ENCODE data around the gene KRT2.

DNA sequence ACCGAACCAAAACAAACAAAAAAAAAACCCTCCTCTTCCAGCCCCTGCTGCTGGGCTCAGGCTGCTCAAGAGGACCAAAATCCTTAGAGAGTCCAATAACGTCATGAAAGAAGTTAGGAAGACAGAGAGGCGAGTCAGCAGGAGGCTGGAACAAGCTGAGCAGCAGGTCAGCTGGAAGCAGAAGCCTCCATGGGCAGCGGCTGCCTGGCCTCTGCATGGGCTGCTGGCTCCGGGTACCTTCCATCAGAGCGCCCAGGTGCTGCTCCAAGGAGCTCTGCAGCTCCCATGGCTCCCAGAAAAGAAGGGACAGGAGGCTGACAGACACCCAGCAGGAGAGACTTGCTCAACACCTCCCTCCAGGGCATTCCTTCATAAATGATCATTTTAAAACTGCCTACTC lies 3.2 kb upstream of the KRT2 start:
- TF ChIP-seq CREB1 (IDR thresholded peaks at IDR 0.05) (no peak), CREB1 (CRISPR knock-in tag; IDR thresholded peaks at IDR 0.05) (no peak), FOXM1 (IDR thresholded peaks at IDR 0.05; ENCODE audit: low read depth) (no peak), FOXM1 (CRISPR knock-in tag; IDR thresholded peaks at IDR 0.05; ENCODE audit: low read depth) (no peak), STAT5A (IDR thresholded peaks at IDR 0.05; ENCODE audit: borderline replicate concordance, low read length) (no peak), ZNF143 (CRISPR knock-in tag; IDR thresholded peaks at IDR 0.05) (no peak), DPF2 (IDR thresholded peaks at IDR 0.05) (no peak), FOXJ2 (tag; IDR thresholded peaks at IDR 0.05) (no peak), ELF1 (tag; IDR thresholded peaks at IDR 0.05) (no peak)
- TF ChIP-seq, protein P1, sequence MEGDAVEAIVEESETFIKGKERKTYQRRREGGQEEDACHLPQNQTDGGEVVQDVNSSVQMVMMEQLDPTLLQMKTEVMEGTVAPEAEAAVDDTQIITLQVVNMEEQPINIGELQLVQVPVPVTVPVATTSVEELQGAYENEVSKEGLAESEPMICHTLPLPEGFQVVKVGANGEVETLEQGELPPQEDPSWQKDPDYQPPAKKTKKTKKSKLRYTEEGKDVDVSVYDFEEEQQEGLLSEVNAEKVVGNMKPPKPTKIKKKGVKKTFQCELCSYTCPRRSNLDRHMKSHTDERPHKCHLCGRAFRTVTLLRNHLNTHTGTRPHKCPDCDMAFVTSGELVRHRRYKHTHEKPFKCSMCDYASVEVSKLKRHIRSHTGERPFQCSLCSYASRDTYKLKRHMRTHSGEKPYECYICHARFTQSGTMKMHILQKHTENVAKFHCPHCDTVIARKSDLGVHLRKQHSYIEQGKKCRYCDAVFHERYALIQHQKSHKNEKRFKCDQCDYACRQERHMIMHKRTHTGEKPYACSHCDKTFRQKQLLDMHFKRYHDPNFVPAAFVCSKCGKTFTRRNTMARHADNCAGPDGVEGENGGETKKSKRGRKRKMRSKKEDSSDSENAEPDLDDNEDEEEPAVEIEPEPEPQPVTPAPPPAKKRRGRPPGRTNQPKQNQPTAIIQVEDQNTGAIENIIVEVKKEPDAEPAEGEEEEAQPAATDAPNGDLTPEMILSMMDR (IDR thresholded peaks at IDR 0.05 in 2 of 3, conservative IDR thresholded peaks at IDR 0.05 in 1 of 3; ENCODE audit: insufficient read depth in 2 of 3, low read depth in 1 of 3, low read length in 3 of 3) = no peak
- TF ChIP-seq, protein P2, sequence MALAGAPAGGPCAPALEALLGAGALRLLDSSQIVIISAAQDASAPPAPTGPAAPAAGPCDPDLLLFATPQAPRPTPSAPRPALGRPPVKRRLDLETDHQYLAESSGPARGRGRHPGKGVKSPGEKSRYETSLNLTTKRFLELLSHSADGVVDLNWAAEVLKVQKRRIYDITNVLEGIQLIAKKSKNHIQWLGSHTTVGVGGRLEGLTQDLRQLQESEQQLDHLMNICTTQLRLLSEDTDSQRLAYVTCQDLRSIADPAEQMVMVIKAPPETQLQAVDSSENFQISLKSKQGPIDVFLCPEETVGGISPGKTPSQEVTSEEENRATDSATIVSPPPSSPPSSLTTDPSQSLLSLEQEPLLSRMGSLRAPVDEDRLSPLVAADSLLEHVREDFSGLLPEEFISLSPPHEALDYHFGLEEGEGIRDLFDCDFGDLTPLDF (CRISPR knock-in tag; IDR thresholded peaks at IDR 0.05) = no peak

Data from K562 (cell line).